Activated T-cell treated with anti-CD3 and anti-CD28 coated beads, Interleukin-2, amount 50 U/mL, for 72 hours (primary cell): ENCODE results near the gene ERG28. TPM values are rescaled to one million over a fixed set of nuclear protein-coding genes. Genes with fewer than 3 reads are reported as not detected.
A peak's percentile ranks its signal among the peaks of the same experiment; 100 is the strongest.

ENCODE experiments used
- ATAC-seq, 2 donors: fragments of 150-1000 bp; cut with Tn5 transposase; replicated peaks in 1 of 2; 2 replicates each; pipeline ENCODE4 v1.10.0; 2021; ENCODE audit warnings: moderate library complexity in 2 of 2, mild to moderate bottlenecking in 1 of 2
- DNase-seq, 2 donors: peaks; one replicate each; pipeline ENCODE4 v3.0.0; 2021 to 2022; ENCODE audit warnings: mixed read lengths in 1 of 2
- H3K27ac Mint-ChIP-seq: one replicate; pipeline ENCODE4 v1.8.0; 2022; ENCODE audit warnings: mild to moderate bottlenecking, moderate library complexity, mixed read lengths
- H3K27me3 Mint-ChIP-seq: one replicate; pipeline ENCODE4 v1.8.0; 2022; ENCODE audit warnings: low read depth, mixed read lengths
- H3K36me3 Mint-ChIP-seq, 2 donors: one replicate each; pipeline ENCODE4 v1.8.0; 2022; ENCODE audit warnings: mixed read lengths in 2 of 2, mild to moderate bottlenecking in 1 of 2; ENCODE audit not compliant: insufficient read depth in 2 of 2
- H3K4me1 Mint-ChIP-seq: one replicate; pipeline ENCODE4 v1.8.0; 2022; ENCODE audit warnings: low read depth, mixed read lengths
- H3K4me3 Mint-ChIP-seq, 2 donors: one replicate each; pipeline ENCODE4 v1.8.0; 2022; ENCODE audit warnings: mild to moderate bottlenecking in 2 of 2, mixed read lengths in 2 of 2, moderate library complexity in 2 of 2
- H3K9me3 Mint-ChIP-seq, 2 donors: one replicate each; pipeline ENCODE4 v1.8.0; 2022; ENCODE audit warnings: mixed read lengths in 2 of 2
- total RNA-seq, 2 donors: library from RNA; stranded (reverse); gene quantifications; one replicate each; pipeline ENCODE4 v1.2.3, GENCODE V29; 2022

The ERG28 gene
- total RNA-seq, 2 donors from 2014 or later, result 14.5 to 15.5 TPM

DNA sequence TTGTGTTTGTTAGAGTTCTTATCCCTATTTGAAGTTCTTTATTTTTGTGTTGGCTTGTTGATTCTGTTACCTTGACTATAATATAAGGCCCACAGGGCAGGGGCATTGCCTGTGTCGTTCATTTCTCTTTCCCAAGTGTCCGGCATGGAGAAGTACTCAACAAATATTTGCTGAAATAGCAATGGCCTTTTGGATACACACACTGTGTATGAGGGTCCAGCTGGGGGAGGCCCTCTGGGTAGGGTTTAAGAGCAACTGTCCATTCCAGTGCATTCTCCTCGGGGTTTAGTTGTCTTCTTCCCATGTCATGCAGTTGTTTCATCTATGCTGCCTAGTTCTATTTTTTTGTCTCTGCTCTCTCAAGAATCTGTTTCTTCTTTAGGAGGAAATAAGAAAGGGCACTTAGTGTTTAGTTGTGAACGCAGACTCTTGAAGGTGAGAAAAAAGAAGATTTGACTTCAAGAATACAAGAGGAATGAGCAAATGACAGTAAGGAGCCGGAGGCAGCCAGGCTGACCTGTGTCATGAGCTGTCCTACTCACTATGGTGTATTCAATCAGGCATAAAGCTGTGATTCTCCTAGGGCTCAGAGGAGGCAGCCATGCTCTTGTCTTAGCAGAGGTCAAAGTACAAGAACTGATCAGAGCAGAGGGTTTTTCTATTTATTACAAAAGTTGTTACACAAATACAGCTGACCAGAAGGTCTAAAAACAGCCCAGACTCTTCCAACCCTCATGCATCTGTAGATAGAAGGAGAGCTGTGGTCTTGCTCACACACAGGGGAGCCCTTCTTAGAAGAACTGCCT, 10.2 kb downstream of the ERG28 start:
- no peak overlapping the region for H3K4me3 Mint-ChIP-seq
- peak overlapping the region; percentile 54 for H3K27ac Mint-ChIP-seq
- no peaks in the 10 kb centered on the region for H3K27me3 Mint-ChIP-seq
- DNase-seq (no peak), ATAC-seq (no peak)
- H3K36me3 Mint-ChIP-seq, result peaks cover 11 to 13% of the 10 kb centered on the region in 2 donors
- no peaks in the 10 kb centered on the region for H3K9me3 Mint-ChIP-seq
- H3K4me1 Mint-ChIP-seq, result peaks cover 13% of the 10 kb centered on the region

DNA sequence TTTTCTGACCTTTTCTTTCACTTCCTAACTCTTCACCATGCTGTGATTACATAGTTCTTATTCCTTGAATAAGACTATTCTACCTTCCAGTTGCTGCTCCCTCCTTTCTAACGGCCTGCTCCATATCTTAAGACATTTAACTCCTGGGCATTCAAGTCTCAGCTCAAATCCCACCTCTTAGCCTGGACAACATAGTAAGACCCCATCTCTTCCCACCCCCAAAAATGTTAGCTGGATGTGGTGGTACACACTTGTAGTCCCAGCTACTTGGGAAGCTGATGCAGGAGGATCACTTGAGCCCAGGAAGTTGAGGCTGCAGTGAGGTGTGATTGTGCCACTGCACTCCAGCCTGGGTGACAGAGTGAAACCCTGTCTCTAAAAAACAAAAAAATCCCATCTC, 10.9 kb downstream of the ERG28 start:
- peaks cover 11 to 13% of the 10 kb centered on the region in 2 donors for H3K36me3 Mint-ChIP-seq
- peaks cover 13% of the 10 kb centered on the region for H3K4me1 Mint-ChIP-seq
- ATAC-seq (no peak), DNase-seq (no peak)
- H3K9me3 Mint-ChIP-seq, result no peaks in the 10 kb centered on the region
- no peak overlapping the region for H3K27ac Mint-ChIP-seq
- H3K4me3 Mint-ChIP-seq, result no peak overlapping the region
- no peaks in the 10 kb centered on the region for H3K27me3 Mint-ChIP-seq

DNA sequence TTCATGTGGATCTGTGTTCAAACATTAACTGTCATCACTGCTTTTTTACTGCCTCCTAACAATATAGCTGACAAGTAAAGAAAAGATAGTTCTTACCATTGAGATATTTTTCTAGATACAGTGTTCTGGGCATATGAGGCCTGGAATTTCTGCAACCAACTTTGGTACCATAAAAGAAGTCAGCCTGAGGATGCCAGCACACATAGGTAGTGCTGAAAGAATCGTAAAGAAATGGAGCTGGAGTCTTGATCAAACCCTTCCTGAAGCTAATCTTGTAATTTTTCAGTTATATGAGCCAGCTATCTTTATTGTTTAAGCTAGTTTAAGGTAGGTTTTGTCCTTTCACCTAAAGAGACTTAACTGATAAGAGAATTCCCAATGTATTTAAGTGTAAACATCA, 11.3 kb downstream of the ERG28 start:
- no peak for DNase-seq
- Mint-ChIP-seq H3K36me3 (peaks cover 11 to 13% of the 10 kb centered on the region in 2 donors), H3K27me3 (no peaks in the 10 kb centered on the region), H3K27ac (no peak overlapping the region), H3K4me1 (peaks cover 13% of the 10 kb centered on the region), H3K9me3 (no peaks in the 10 kb centered on the region), H3K4me3 (no peak overlapping the region)
- ATAC-seq, result no peak

DNA sequence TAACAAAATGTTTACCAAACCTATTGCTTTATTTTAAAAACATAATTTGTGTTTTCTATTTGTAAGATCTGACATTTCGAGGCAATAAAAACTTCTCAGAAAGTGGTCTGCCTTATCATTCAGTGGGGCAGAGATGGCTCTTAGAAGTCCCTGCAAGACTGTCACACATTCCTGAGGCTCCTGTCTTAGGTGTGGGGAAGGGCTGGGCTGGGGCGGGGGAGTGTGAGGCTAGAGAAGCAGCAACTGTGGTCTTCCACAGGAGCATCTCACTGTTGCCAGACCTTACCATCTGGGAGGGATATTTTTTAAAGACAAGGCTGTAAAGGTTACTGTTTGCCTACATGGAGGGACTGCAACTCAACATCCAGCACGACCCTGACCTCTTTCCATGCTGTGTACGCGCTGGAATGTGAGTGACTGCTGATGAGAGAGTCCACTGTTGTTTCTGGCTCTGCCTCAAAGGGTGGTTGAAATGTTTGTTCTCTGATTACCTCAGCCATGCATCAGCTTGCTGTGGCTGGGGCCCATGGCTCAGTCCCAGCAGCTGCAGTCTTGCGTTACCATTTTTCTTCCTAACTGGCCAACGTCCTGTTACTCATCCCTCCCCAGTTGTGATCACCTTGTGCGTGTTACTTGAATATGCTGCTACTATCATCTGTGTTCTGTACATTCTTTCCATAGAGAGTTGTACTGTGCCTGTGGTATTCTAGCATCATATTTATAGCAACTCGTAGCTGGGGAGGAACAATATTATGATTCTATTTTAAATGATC, 12.4 kb downstream of the ERG28 start:
- ATAC-seq (no peak), DNase-seq (no peak)
- H3K4me1 Mint-ChIP-seq, result peaks cover 2% of the 10 kb centered on the region
- peaks cover 11 to 13% of the 10 kb centered on the region in 2 donors for H3K36me3 Mint-ChIP-seq
- no peak overlapping the region for H3K27ac Mint-ChIP-seq
- H3K27me3 Mint-ChIP-seq, result no peaks in the 10 kb centered on the region
- H3K4me3 Mint-ChIP-seq, result no peak overlapping the region
- no peaks in the 10 kb centered on the region for H3K9me3 Mint-ChIP-seq

DNA sequence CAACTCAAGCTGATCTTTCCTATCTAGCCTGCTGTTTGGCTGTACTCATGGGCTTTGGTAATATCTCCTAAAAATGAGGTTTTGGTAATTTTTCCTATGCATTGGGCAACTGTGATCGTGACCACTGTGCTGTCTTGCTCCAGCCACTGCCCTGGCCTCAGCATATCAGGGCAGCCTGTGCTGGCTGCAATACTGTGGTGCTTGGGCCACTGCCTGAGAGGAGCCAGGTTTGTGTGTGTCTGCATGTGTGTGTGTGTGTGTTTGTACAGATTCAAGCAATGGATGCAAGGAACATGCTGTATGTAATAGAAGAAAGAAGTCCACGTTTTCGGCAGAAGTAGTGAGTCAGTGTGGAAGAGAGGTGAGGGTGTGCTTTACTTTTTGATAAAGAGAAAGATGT, 13.0 kb downstream of the ERG28 start:
- no peaks in the 10 kb centered on the region for H3K27me3 Mint-ChIP-seq

DNA sequence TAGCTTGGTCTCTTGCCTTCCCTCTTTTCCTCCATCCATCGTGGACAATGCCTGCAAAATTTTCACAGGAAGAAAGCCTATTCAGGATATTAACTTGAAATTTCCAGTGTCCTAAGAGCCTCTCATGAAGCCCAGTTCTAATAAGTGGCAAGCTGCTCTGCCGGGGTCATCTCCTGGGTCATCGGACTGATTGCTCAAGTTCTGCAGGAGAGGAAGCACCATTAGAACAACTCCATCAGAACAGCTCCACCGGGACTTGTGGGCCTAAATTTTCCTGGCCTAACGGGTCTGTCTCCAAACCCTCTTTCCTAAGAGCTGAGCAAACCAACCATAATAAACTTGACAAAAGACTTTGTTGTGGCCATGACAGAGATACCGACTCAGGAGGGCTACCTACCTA, 13.9 kb downstream of the ERG28 start:
- Mint-ChIP-seq H3K27ac (no peak overlapping the region), H3K4me3 (no peak overlapping the region), H3K36me3 (peaks cover 9 to 10% of the 10 kb centered on the region in 2 donors), H3K9me3 (no peaks in the 10 kb centered on the region), H3K27me3 (no peaks in the 10 kb centered on the region), H3K4me1 (no peaks in the 10 kb centered on the region)
- ATAC-seq (no peak), DNase-seq (no peak)

More for the DNA sequence above, 13.0 kb downstream of the ERG28 start:
- peaks cover 9 to 12% of the 10 kb centered on the region in 2 donors for H3K36me3 Mint-ChIP-seq
- no peak for DNase-seq
- no peak overlapping the region for H3K27ac Mint-ChIP-seq
- no peaks in the 10 kb centered on the region for H3K4me1 Mint-ChIP-seq
- ATAC-seq, result no peak
- H3K9me3 Mint-ChIP-seq, result no peaks in the 10 kb centered on the region
- no peak overlapping the region for H3K4me3 Mint-ChIP-seq

DNA sequence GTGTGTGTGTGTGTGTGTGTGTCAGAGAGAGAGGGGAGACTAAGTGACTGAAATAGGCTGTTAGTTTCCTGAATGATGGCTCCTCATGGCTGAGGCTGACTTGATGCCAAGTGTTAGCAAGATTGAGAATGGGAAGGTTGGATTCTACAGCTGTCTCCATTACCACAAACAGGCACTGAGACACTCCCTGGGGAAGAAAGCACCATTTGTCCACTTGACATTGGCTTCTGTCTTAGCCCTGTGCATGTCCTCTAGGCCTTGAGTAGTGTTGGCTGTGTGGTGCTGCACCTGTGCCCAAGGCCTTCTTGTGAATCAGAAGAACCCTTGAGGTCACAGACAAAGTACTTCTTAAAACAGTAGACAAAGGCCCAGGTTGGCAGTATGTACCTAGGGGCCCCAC, 15.6 kb downstream of the ERG28 start:
- H3K27me3 Mint-ChIP-seq, result no peaks in the 10 kb centered on the region
- H3K36me3 Mint-ChIP-seq, result peaks cover 4% of the 10 kb centered on the region in 2 donors
- H3K4me3 Mint-ChIP-seq, result no peak overlapping the region
- H3K27ac Mint-ChIP-seq, result no peak overlapping the region
- no peak for ATAC-seq
- H3K9me3 Mint-ChIP-seq, result no peaks in the 10 kb centered on the region
- H3K4me1 Mint-ChIP-seq, result no peaks in the 10 kb centered on the region
- no peak for DNase-seq

DNA sequence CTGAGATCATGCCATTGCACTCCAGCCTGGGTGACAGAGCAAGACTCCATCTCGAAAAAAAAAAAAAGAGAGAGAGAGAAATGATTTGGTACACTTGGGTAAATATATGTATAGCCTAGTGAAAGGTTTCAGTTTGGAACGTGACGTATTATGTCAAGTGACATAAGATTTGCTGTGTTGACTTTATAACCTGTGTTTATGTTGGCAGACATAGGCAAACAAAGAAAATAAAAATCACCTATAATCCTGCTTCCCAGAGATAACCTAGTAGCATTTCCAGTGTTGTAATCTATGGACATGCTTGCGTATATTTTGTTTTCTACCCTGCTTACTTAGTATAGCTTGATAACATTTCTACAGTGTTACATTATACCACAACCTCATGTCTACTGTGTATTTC, 16.7 kb downstream of the ERG28 start:
- H3K9me3 Mint-ChIP-seq, result no peaks in the 10 kb centered on the region
- no peak overlapping the region for H3K4me3 Mint-ChIP-seq
- ATAC-seq, result no peak
- H3K27ac Mint-ChIP-seq, result no peak overlapping the region
- H3K4me1 Mint-ChIP-seq, result no peaks in the 10 kb centered on the region
- no peaks in the 10 kb centered on the region for H3K27me3 Mint-ChIP-seq
- H3K36me3 Mint-ChIP-seq, result peaks cover 2 to 4% of the 10 kb centered on the region in 2 donors
- DNase-seq, result no peak

DNA sequence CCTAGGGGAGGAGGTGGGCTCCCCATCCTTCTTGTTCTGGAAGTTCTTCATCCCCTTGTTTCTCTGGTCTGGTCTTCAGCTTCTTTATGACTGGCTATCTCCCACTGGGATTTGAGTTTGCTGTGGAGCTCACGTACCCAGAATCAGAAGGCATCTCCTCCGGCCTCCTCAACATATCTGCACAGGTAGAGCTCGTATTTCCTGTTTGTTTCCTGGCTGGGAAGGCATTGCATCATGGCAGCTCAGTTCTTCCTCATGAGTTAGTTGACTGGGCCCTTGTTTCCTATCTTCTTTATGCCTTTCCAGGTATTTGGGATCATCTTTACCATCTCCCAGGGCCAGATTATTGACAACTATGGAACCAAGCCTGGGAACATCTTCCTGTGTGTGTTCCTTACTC, 19.8 kb downstream of the ERG28 start:
- Mint-ChIP-seq H3K27ac (no peak overlapping the region), H3K4me3 (no peak overlapping the region), H3K36me3 (no peaks in the 10 kb centered on the region), H3K27me3 (no peaks in the 10 kb centered on the region), H3K9me3 (no peaks in the 10 kb centered on the region), H3K4me1 (no peaks in the 10 kb centered on the region)
- ATAC-seq, result no peak
- no peak for DNase-seq

DNA sequence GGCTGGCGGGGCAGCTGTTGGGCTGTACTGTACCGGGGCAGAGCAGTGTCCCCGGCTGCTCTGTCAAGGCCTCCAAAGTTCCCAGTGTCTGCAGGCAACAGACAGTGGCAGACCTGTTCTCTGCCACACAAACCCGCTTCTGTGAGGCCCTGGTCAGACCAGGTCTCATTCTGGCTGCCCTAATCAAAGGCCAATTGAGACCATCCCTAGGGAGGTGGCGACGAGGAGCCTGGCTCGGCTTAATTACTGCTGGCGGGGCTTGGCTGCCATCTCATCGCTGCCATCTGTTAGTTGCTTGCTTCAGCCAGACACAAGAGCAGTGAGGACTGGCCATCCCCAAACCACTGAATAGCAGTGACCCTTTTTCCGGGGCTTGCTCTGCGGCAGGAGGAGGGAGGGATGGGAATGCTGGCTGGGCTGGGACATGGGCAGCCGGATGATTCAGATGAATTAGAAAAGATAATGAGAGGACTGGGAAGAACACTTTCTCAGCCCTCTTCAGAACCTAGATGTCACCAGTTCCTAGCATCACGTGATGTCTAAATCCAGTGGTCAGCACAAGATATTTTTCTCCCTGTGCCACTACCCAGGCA, 24.5 kb downstream of the ERG28 start:
- ATAC-seq, result no peak
- no peaks in the 10 kb centered on the region for H3K4me1 Mint-ChIP-seq
- no peak overlapping the region for H3K4me3 Mint-ChIP-seq
- no peak for DNase-seq
- H3K9me3 Mint-ChIP-seq, result no peaks in the 10 kb centered on the region
- no peak overlapping the region for H3K27ac Mint-ChIP-seq
- H3K27me3 Mint-ChIP-seq, result no peaks in the 10 kb centered on the region
- no peaks in the 10 kb centered on the region for H3K36me3 Mint-ChIP-seq

DNA sequence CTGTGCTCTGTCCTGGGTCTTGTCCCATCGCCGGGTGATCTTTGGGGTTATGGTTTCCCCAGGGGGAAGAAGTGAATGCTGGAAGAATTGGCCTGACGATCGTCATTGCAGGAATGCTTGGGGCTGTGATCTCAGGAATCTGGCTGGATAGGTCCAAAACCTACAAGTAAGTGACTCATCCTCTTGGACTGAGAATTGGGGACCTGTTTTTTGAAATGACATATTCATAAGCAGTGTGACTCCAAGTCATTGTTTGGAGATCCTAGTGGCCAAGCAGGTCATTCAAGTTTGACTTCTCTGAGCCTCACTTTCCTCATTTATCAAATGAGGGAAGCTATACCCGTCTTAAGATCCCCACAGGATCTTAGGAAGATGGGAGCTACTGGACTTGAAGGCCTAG, 25.8 kb downstream of the ERG28 start:
- Mint-ChIP-seq H3K9me3 (no peaks in the 10 kb centered on the region), H3K27me3 (no peaks in the 10 kb centered on the region), H3K4me3 (no peak overlapping the region), H3K4me1 (no peaks in the 10 kb centered on the region), H3K36me3 (no peaks in the 10 kb centered on the region), H3K27ac (no peak overlapping the region)
- DNase-seq (no peak), ATAC-seq (no peak)

DNA sequence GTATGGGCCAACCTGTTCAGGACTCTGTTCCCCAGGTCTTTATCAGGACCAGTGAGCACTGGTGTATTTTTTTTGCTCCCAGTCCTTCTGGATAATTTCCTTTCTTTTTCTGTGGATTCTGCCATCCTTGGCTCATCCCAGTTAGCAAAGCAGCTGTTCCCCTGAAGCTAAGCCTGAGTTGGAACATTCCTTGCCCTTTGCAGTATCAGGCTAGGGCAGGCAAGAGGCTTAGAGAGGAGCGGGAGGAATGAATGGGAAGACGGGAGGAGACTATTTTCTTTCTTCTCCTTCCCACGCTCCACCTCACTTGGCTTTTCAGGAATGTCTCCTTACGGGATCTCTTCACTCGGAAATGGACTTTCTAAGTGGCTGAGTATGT, 29.2 kb downstream of the ERG28 start:
- no peak overlapping the region for H3K27ac Mint-ChIP-seq
- DNase-seq (no peak), ATAC-seq (no peak)
- no peaks in the 10 kb centered on the region for H3K27me3 Mint-ChIP-seq
- no peaks in the 10 kb centered on the region for H3K4me1 Mint-ChIP-seq
- no peaks in the 10 kb centered on the region for H3K9me3 Mint-ChIP-seq
- no peak overlapping the region for H3K4me3 Mint-ChIP-seq
- no peaks in the 10 kb centered on the region for H3K36me3 Mint-ChIP-seq

DNA sequence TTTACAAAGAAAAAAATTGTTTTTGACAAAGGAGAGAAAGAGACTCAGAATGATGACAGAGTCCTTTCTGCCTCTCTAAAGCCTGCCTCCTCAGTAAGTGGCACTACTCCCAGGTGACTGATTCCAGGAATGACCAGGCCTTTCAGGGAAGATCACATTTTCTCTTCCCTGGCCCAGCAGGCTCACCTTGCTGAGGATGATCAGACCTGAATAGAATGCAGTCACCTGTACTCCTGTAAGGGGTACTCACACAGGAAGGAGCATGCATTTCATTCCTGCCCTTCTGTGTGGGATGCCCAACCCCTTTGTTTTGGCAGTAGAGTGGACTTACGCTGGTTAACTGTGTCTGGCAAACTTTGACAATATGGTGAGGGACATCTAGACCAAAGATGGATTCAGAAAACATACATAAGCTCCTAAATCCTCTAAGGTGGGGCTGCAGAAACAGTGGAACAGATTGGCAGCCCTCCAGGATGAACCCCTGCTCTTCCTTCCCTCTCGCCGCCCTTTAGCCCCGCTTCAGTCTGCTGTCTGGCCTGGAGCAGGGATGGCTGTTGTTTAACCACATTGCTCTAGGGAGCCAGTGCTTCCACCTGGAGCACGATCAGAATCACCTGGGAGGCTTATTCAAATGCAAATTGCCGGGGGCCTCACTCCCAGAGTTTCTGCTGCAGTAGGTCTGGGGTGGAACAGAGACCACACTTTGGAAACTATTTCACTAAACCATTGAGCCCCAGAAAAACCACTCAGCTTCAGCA, 29.8 kb downstream of the ERG28 start:
- no peaks in the 10 kb centered on the region for H3K9me3 Mint-ChIP-seq
- no peak overlapping the region for H3K27ac Mint-ChIP-seq
- no peaks in the 10 kb centered on the region for H3K36me3 Mint-ChIP-seq
- no peak overlapping the region for H3K4me3 Mint-ChIP-seq
- DNase-seq, result no peak
- no peak for ATAC-seq
- H3K27me3 Mint-ChIP-seq, result no peaks in the 10 kb centered on the region
- no peaks in the 10 kb centered on the region for H3K4me1 Mint-ChIP-seq
